Body of pancreas (tissue), 4 donors: ENCODE data around the gene CRAT. TPM values are rescaled to one million over a fixed set of nuclear protein-coding genes. Genes with fewer than 3 reads are reported as not detected.
A peak's percentile ranks its signal among the peaks of the same experiment; 100 is the strongest.

Source experiments
- ATAC-seq: fragments of 150-250 bp; one replicate; pipeline ENCODE4 v1.9.1; 2016
- DNase-seq, 4 donors: peaks; one replicate each; pipeline ENCODE4 v3.0.0-alpha.2; 2019
- H3K27ac ChIP-seq, 4 donors: fragments of 200-600 bp; sonication (generic); 1 replicate in 3 of 4; 2 replicates in 1 of 4; pipeline versions ENCODE4 v1.5.1 to v1.6.1; 2016 to 2019; ENCODE audit warnings: mild to moderate bottlenecking in 1 of 4, mixed read lengths in 1 of 4, moderate library complexity in 1 of 4
- H3K27me3 ChIP-seq, 2 donors: fragments of 200-600 bp; sonication (generic); one replicate each; pipeline ENCODE4 v1.6.0; 2016; ENCODE audit warnings: mild to moderate bottlenecking in 1 of 2
- H3K36me3 ChIP-seq, 2 donors: fragments of 200-600 bp; sonication (generic); replicated peaks in 1 of 2; 2 replicates each; pipeline ENCODE4 v1.5.1; 2016; ENCODE audit warnings: low read depth in 2 of 2; ENCODE audit not compliant: insufficient read depth in 1 of 2
- H3K4me1 ChIP-seq: fragments of 200-600 bp; sonication (generic); one replicate; pipeline ENCODE4 v1.6.0; 2016
- H3K4me3 ChIP-seq, 2 donors: fragments of 200-600 bp; sonication (generic); 1 replicate in 1 of 2; 2 replicates in 1 of 2; pipeline ENCODE4 v1.5.1; 2016 to 2019
- H3K9me3 ChIP-seq, 3 donors: fragments of 200-600 bp; sonication (generic); 1 replicate in 2 of 3; 2 replicates in 1 of 3; pipeline ENCODE4 v1.5.1; 2016
- POLR2A ChIP-seq, 3 donors: fragments of 450-650 bp; IDR thresholded peaks; one replicate each; pipeline ENCODE4 v1.6.1; 2016; ENCODE audit warnings: antibody characterized with exemption in 3 of 3, mild to moderate bottlenecking in 2 of 3
- WGBS, 2 donors: methylation state at CpG; one replicate each; pipeline ENCODE4 v1.1.5; 2017; 5-methylcytosine and 5-hydroxymethylcytosine counted together
- intact Hi-C: fragments of 100-400 bp; cut with DNase I; formaldehyde crosslinking; loops from one replicate; pipeline ENCODE4 v1.15.1; 2023
- total RNA-seq, 2 donors: library from RNA; depleted of rRNA; stranded (reverse); fragments of >200 nt; gene quantifications; one replicate each; pipeline ENCODE4 v1.1.0, GENCODE V29; 2016
- TF ChIP-seq, protein P1 (sequence below), 7 experiments: fragments of 450-650 bp in 4 of 7; fragments of 200-600 bp in 3 of 7; sonication (generic) in 3 of 7; IDR thresholded peaks; one replicate each; pipeline ENCODE4 v1.5.1; 2016 to 2019; ENCODE audit warnings: antibody characterized with exemption in 7 of 7

The CRAT gene
- total RNA-seq, 2 donors from 2014 or later, result 84.8 to 112 TPM

DNA sequence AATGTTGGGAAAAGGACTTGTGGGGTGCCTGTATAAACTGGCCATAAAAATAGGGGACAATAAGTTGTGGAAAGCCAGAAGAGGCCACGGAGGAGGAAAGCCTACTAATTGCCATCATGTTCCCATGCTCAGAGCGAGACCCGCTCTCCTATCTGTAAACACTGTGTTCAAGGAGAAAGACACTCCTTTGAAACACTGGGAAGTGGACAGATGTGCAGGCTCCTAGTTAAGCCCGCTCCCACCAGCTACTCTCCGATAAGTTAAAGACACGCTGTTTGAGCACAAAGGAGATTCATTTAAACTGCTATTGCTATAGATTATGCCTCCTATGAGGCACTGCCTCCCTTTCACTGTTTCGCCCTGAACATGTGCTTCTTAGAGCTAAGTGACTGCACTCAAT lies 9.3 kb downstream of the CRAT start:
- DNase-seq (peak in 3 of 4 donors; percentile 55 to 69 (median 56)), ATAC-seq (no peak)
- H3K36me3 ChIP-seq, result peaks cover 0 to 2% of the 10 kb centered on the region in 2 donors
- no peaks in the 10 kb centered on the region for H3K9me3 ChIP-seq
- TF ChIP-seq, protein P1, sequence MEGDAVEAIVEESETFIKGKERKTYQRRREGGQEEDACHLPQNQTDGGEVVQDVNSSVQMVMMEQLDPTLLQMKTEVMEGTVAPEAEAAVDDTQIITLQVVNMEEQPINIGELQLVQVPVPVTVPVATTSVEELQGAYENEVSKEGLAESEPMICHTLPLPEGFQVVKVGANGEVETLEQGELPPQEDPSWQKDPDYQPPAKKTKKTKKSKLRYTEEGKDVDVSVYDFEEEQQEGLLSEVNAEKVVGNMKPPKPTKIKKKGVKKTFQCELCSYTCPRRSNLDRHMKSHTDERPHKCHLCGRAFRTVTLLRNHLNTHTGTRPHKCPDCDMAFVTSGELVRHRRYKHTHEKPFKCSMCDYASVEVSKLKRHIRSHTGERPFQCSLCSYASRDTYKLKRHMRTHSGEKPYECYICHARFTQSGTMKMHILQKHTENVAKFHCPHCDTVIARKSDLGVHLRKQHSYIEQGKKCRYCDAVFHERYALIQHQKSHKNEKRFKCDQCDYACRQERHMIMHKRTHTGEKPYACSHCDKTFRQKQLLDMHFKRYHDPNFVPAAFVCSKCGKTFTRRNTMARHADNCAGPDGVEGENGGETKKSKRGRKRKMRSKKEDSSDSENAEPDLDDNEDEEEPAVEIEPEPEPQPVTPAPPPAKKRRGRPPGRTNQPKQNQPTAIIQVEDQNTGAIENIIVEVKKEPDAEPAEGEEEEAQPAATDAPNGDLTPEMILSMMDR (IDR thresholded peaks at IDR 0.05), result no peak
- no peak for TF ChIP-seq POLR2A (IDR thresholded peaks at IDR 0.05)
- H3K4me3 ChIP-seq, result no peak overlapping the region
- WGBS, 2 donors, result 38 to 42% methylated on average over 7 of the region's 7 CpGs
- intact Hi-C loops, result no loop called here
- peak overlapping the region; percentile 9 to 65 (median 44) for H3K27ac ChIP-seq
- H3K27me3 ChIP-seq, result no peaks in the 10 kb centered on the region
- H3K4me1 ChIP-seq, result peaks cover 43% of the 10 kb centered on the region

DNA sequence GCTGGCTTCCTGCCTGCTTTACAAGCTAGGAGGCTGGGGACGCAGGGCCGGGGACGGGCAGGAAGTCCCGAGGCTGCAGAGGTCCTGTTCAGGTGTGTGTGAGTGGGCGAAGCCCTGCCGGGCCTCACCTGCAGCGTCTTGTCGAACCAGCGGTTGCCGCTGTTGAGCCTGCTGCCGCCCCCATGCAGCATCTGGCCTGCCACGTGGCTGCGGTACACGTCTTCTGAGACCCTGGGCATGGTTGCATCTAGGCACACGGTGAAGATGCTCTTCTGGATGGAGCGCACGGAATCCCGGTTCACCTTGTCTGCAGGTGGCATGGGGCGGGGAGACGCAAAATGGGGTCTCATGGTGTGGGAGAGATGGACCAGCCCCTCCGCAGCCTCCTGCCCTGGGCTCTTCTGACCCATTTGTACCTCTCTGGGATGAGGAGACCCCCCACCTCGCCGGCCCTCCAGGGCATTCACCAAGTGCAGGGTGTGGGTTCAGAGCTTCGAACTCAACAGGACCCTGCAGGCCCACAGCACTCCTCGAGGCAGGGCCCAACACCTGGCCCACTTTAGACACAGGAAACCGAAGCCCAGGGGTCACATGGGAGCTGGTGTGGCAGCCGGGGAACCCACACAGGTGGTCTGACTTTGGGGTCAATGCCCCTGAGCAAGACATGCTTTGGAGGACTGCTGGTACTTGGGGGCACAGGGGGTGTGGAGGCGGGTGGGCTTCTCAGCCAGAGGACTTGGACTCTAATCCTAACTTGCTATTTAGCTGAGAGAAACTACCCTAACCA lies 10.0 kb downstream of the CRAT start:
- Histone ChIP-seq H3K4me3 (no peak overlapping the region), H3K27me3 (no peaks in the 10 kb centered on the region), H3K9me3 (no peaks in the 10 kb centered on the region), H3K27ac (peak overlapping the region; percentile 17 to 65 (median 44)), H3K36me3 (peaks cover 0 to 2% of the 10 kb centered on the region in 2 donors), H3K4me1 (peaks cover 45% of the 10 kb centered on the region)
- TF ChIP-seq, protein P1 (IDR thresholded peaks at IDR 0.05), result no peak
- no peak for TF ChIP-seq POLR2A (IDR thresholded peaks at IDR 0.05)
- no peak for DNase-seq
- intact Hi-C loops, result no loop called here
- ATAC-seq, result no peak
- WGBS, 2 donors, result 78 to 97% methylated on average over 13 to 25 of the region's 28 CpGs

DNA sequence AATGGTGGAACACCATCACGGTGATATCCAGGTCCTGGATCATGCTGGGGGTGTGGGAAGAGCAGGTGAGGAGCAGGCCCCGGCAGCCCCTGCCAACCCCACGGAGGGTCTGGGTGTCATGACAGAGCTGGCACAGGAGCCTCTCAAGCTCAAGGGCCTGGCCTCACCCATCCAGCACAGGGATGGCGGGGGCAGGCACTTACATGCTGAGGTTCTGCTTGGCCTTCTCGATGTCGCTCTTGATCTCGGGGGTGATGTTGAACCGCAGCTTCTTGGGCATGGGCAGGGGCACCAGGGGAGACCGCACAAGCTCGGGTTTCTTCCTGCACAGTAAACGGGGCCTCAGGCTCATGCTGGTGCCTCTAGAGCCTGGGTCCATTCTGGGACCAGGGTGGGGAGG lies 12.3 kb downstream of the CRAT start:
- no peak for DNase-seq
- no peak for TF ChIP-seq POLR2A (IDR thresholded peaks at IDR 0.05)
- TF ChIP-seq, protein P1 (IDR thresholded peaks at IDR 0.05), result no peak
- ATAC-seq, result no peak
- Histone ChIP-seq H3K36me3 (peaks cover 0 to 2% of the 10 kb centered on the region in 2 donors), H3K4me1 (peaks cover 56% of the 10 kb centered on the region), H3K4me3 (no peak overlapping the region), H3K27ac (no peak overlapping the region), H3K9me3 (no peaks in the 10 kb centered on the region), H3K27me3 (no peaks in the 10 kb centered on the region)
- intact Hi-C loops, result no loop called here
- WGBS, 2 donors, result 85 to 96% methylated on average over 5 to 11 of the region's 11 CpGs

DNA sequence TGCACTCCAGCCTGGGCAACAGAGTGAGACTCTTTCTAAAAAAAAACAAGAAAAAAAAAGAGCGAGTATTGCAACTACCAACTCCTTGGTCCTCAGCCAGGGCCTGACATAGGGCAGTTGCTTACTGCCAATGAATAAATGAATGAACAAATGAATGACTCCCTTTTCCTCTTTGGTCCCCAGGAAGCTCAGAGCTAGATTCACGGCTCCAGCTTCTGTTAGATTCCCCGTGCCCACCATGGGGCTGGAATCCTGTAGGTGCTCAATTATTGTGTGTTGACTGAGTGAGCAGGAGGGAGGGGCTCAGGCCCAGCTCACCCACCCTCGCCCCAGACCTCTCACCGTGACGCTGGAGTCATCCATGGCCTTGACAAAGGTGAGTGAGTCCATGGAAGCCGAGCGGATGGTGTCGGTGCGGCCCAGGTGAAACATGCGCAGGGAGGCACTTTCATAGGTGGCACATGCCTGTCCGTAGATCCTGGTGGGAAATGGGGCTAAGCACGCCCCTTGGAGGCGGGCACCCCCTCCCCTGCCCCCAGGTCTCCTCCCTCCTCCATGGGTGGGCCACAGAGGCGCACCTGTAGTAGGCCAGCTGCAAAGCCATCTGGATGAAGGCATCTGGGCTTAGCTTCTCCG lies 12.8 kb downstream of the CRAT start:
- peaks cover 0 to 2% of the 10 kb centered on the region in 2 donors for H3K36me3 ChIP-seq
- H3K27ac ChIP-seq, result no peak overlapping the region
- TF ChIP-seq, protein P1 (IDR thresholded peaks at IDR 0.05), result no peak
- TF ChIP-seq POLR2A (IDR thresholded peaks at IDR 0.05), result no peak
- H3K4me1 ChIP-seq, result peaks cover 51% of the 10 kb centered on the region
- H3K4me3 ChIP-seq, result no peak overlapping the region
- ATAC-seq, result no peak
- H3K27me3 ChIP-seq, result no peaks in the 10 kb centered on the region
- WGBS, 2 donors, result 93 to 96% methylated on average over 11 to 16 of the region's 16 CpGs
- intact Hi-C loops, result no loop called here
- H3K9me3 ChIP-seq, result no peaks in the 10 kb centered on the region
- DNase-seq, result no peak
